HL-60/S4 treated with phorbol 12-myristate 13-acetate at 8.2 ng/mL for 4 days and 3 days (cell line): ENCODE results near the gene ZNF212.

Experiments used
- in situ Hi-C: fragments of 300-500 bp; cut with MboI; formaldehyde crosslinking; loops from 2 replicates; pipeline ENCODE4 v1.15.0; 2022; ENCODE audit warnings: low sequenced_read_pairs

Gene ZNF212

GRCh38 chr7:149284343-149284742, 44.9 kb downstream of the ZNF212 start:
- in situ Hi-C loops: no loop called here

GRCh38 chr7:149284850-149285585, 45.6 kb downstream of the ZNF212 start:
- in situ Hi-C loops: no loop called here

- in situ Hi-C loops: no loop called here
Observed at GRCh38 chr7:149285603-149286002, 46.2 kb downstream of the ZNF212 start.

- in situ Hi-C loops: no loop called here
Observed at GRCh38 chr7:149286811-149287400, 47.5 kb downstream of the ZNF212 start.

GRCh38 chr7:149287622-149288021, 48.2 kb downstream of the ZNF212 start:
- in situ Hi-C loops: no loop called here

GRCh38 chr7:149289262-149289661, 49.8 kb downstream of the ZNF212 start:
- in situ Hi-C loops: no loop called here

- in situ Hi-C loops: no loop called here
Observed at GRCh38 chr7:149289856-149290255, 50.4 kb downstream of the ZNF212 start.

- in situ Hi-C loops: no loop called here
Observed at GRCh38 chr7:149291036-149291780, 51.8 kb downstream of the ZNF212 start.

- in situ Hi-C loops: no loop called here
Observed at GRCh38 chr7:149291781-149292461, 52.5 kb downstream of the ZNF212 start.

- in situ Hi-C loops: no loop called here
Observed at GRCh38 chr7:149292462-149292823, 53.0 kb downstream of the ZNF212 start.

- in situ Hi-C loops: no loop called here
Observed at GRCh38 chr7:149293338-149293737, 53.9 kb downstream of the ZNF212 start.

- in situ Hi-C loops: no loop called here
Observed at GRCh38 chr7:149293946-149294633, 54.6 kb downstream of the ZNF212 start.

- in situ Hi-C loops: no loop called here
Observed at GRCh38 chr7:149294634-149295480, 55.4 kb downstream of the ZNF212 start.

- in situ Hi-C loops: no loop called here
Observed at GRCh38 chr7:149295481-149295850, 56.0 kb downstream of the ZNF212 start.

GRCh38 chr7:149296368-149296767, 56.9 kb downstream of the ZNF212 start:
- in situ Hi-C loops: no loop called here

- in situ Hi-C loops: no loop called here
Observed at GRCh38 chr7:149297034-149297755, 57.7 kb downstream of the ZNF212 start.

GRCh38 chr7:149300620-149301285, 61.3 kb downstream of the ZNF212 start:
- in situ Hi-C loops: no loop called here

GRCh38 chr7:149302222-149302621, 62.8 kb downstream of the ZNF212 start:
- in situ Hi-C loops: no loop called here

- in situ Hi-C loops: no loop called here
Observed at GRCh38 chr7:149302865-149303264, 63.4 kb downstream of the ZNF212 start.
